Bone marrow (tissue), 2 donors: ENCODE measurements around the gene GUK1.

Experiments used
- DNase-seq, 2 donors: peaks; one replicate each; lab custom pipeline; 2025; lab: John Stamatoyannopoulos, UW

The GUK1 gene

GRCh38 chr1:228150120-228150460 is 10.0 kb downstream of the GUK1 start:
- no peak for DNase-seq

GRCh38 chr1:228150461-228151179 is 10.5 kb downstream of the GUK1 start:
- no peak for DNase-seq

- no peak for DNase-seq
Measured at GRCh38 chr1:228151180-228151925, 11.3 kb downstream of the GUK1 start.

GRCh38 chr1:228152097-228152917 is 12.2 kb downstream of the GUK1 start:
- DNase-seq: no peak

- no peak for DNase-seq
Measured at GRCh38 chr1:228152918-228153258, 12.8 kb downstream of the GUK1 start.

GRCh38 chr1:228154021-228154669 is 14.1 kb downstream of the GUK1 start:
- no peak for DNase-seq

- no peak for DNase-seq
Measured at GRCh38 chr1:228154670-228155571, 14.8 kb downstream of the GUK1 start.

GRCh38 chr1:228155596-228156514 is 15.8 kb downstream of the GUK1 start:
- DNase-seq: no peak

GRCh38 chr1:228156515-228156881 is 16.4 kb downstream of the GUK1 start:
- DNase-seq: peak in 1 of 2 donors; percentile 54

GRCh38 chr1:228156941-228157728 is 17.1 kb downstream of the GUK1 start:
- DNase-seq: no peak

GRCh38 chr1:228157729-228158126 is 17.6 kb downstream of the GUK1 start:
- DNase-seq: no peak

GRCh38 chr1:228158151-228159007 is 18.3 kb downstream of the GUK1 start:
- no peak for DNase-seq

- DNase-seq: no peak
Measured at GRCh38 chr1:228159008-228159665, 19.1 kb downstream of the GUK1 start.

GRCh38 chr1:228160201-228160761 is 20.2 kb downstream of the GUK1 start:
- DNase-seq: no peak

GRCh38 chr1:228161362-228161761 is 21.3 kb downstream of the GUK1 start:
- DNase-seq: no peak

GRCh38 chr1:228161866-228162265 is 21.8 kb downstream of the GUK1 start:
- DNase-seq: no peak

- no peak for DNase-seq
Measured at GRCh38 chr1:228162286-228163006, 22.4 kb downstream of the GUK1 start.
